ENCODE measurements around the gene DLG5.

GRCh38 chr10:77782328-77783061 is 144.1 kb downstream of the DLG5 start:
- TF ChIP-seq ZNF274 (IDR thresholded peaks at IDR 0.05; ENCODE audit: low read depth, low read length) (no peak), YY1 (IDR thresholded peaks at IDR 0.05; ENCODE audit: insufficient read depth, insufficient read length) (no peak), SUZ12 (IDR thresholded peaks at IDR 0.05; ENCODE audit: extremely low read depth, insufficient read depth, insufficient read length) (no peak)
